GM19324 (cell line): ENCODE measurements around the gene SLC48A1.

Source experiments
- ATAC-seq: cut with Tn5 transposase; IDR thresholded peaks from one replicate; pipeline ENCODE4 v1.9.1; 2021; ENCODE audit warnings: mild to moderate bottlenecking, moderate library complexity; ENCODE audit not compliant: unreplicated experiment, low FRiP score

Gene SLC48A1

DNA sequence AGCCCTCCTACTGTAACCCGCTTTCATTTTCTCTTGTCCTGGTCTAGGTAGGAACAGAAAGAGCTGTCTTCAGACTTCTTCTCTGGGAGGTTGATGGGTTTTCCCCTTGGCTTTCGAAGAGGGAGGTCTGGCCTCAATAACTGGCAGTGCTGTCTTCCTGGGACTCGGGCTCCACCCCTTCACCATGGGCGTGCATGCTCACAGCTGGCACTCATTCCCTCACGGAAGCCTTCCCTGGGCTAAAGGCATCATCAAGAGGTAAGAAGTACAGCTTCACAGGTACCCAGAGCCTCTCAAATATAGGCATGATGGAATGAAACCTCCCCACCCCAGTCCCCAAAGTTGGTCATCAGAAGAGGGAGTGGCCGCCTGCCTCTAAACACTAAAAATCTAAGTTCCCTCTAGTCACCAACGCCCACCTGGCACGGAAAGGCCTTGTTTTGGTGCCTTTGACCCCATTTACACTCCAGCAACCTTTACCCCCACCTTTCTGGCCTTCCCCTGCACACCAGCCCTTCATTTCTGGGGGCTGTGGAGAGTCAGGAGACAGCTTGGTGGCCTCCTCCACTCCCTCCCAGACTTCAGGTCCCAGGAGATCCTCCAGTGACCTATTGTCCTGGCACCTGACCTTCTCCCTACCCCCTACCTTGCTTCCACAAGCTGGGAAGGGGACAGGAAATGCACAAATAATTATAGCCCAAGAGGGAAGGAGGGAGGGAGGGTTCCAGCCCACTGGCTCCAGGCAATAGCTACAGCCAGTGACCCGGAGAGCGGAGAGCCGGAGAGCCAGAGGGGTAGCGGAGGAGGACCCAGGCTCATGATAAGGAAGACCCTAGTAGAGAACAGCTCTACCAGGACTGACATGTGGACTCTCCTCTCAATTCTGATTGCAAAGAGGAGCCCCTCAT is 17.1 kb upstream of the SLC48A1 start:
- ATAC-seq, result peak; percentile 52

GRCh38 chr12:47757364-47757839 is 15.6 kb upstream of the SLC48A1 start:
- ATAC-seq, result no peak

DNA sequence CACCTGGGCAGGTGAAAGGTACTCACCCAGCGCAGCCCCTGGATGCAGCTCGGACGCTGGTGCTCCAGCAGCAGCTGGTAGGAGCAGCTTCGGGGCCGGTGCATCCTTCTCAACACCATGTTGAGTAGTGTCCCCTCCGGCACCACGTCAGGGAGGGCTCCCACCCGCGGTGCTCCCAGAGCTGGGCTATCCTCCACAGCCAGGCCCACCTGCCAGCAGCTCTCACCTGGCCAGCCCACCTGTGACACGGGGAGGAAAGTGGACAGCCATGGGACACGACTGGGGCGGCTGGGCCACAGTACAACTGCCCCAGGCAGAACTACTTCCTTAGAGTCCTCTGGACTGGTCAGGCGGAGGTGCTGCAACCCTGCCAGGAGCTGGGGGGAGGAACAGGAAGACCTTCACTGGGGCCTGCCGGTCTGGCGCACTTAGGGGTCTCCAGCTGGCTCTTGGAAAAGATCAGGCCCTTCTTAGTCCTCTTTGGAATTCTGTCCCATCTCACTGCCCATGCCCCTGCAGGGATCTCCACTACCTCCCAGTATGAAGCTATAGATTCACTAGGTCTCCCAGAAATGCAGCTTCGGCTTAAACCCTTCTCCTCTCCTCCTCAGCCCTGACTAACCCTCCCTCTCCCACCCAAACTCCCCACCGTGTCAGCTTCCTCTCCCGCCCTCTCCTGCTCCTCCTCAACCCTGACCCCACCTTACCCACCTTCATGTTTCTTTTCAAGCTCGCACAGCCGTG is 15.0 kb upstream of the SLC48A1 start:
- no peak for ATAC-seq

DNA sequence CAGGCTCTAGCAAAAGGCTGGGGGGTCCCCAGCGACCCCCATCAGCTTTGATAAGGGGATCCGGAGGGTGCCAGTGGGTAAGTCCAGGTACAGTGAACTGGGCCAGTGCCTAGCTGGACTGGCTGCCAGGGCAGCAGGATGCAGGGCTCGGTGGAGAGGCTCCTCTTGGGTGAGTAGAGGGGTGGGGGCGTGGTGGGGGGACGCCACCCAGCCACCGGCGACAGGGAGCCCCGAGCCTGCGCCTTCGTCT is 14.5 kb upstream of the SLC48A1 start:
- ATAC-seq, result no peak

- peak; percentile 42 for ATAC-seq
These were observed 14.0 kb upstream of the SLC48A1 start, which contains the start of gene RAPGEF3 for GRCh38 chr12:47758834-47759690. Gene RAPGEF3, minus strand, starts transcription at chr12:47758880. Its CDS starts 324 bp downstream, at chr12:47758556.

DNA sequence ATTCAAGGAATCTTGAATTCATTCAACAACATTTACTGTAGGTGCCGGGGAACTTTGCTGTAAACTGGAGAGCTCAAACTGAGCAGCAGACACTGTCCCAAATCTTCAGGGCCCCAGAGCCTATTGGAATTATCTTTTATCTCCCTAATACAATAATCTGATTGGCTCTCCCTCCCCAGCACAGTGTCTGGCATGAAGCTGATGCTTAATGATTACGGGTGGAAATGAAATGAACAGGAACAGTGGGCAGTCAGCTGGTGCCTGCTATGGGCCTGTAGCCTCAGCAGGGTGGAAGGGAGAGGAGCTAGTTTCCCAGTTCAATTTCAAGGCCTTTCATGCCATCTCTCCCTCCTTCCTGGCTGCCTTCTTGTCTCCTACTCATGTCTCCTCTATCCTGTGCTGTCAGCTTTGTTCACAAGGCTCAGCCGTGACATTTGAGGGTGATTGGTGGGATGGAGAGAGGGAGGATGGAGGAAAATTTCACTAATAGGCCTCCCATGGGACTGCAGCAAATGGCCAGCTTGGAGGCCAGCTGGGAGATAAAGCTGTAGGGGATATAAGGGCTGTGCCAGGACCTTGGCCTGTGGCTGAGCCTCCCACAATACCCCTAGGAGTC is 10.1 kb upstream of the SLC48A1 start:
- no peak for ATAC-seq

GRCh38 chr12:47763481-47764346 is 9.3 kb upstream of the SLC48A1 start:
- no peak for ATAC-seq

DNA sequence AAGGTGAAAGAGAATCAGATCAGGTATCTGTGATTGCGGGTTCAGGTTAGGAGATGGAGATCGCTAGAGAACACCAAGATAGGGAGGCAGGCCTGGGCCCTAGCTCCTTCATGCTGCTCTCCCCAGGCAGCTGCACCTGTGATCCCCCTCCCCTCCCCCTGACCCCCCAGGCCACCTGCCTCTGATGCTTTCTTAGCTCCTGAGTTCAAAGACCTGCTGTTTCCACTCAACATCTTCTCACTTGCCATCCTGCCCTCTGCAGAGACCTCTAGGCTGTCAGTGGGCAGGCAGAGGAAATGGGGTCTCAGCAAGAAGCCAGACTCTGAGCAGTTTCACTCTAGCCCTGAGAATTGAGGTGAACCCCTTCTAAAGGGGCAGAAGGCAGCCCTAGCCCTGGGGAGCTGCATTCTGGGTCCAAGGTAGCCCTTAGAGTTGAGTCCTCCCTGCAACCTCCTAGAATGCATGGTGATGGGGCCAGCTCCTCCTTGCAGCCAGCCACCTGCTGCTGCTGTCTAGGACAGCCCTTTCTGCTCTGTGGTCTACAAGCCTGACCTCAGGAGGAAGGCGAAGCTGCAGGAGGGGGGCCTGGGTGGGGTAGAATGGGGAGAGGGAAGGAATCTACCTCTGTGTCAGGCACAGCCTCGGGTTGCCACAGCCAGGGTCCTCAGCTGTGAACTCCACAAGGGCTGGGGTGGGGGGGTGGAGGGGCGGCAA is 6.4 kb upstream of the SLC48A1 start:
- no peak for ATAC-seq

GRCh38 chr12:47767216-47767724 is 5.8 kb upstream of the SLC48A1 start:
- ATAC-seq, result no peak

GRCh38 chr12:47768323-47768811 is 4.7 kb upstream of the SLC48A1 start:
- ATAC-seq, result no peak

- ATAC-seq, result no peak
These were observed 3.6 kb upstream of the SLC48A1 start for GRCh38 chr12:47769234-47770085.

DNA sequence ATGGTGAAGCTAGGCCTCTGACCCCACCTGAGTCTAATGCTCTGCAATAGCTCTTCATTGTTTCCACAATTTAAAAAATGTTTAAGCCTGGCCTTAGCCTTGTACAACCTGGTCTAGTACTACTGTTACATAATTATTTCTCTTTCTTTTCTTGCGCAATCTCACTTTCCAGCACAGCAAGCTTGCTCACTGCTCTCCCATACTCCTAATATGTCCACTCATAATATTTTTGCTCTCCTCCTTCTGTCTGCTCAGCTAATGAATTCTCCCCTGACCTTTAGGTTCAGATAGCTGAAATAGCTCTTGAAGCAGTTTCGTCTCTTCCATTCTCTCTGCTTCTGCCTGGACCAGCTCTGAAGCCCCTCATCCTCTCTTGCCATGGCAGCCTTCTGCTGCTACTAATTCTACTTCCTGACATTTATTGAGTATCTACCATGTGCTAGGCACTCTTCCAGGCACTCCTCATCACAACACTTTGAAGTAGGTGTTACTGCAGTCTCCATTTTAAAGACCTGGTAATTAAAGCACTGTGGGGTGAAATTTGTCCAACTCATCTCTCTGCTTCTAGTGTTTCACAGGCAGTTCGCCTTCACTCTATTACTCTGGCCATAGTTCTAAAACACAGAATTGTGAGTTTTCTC is 2.8 kb upstream of the SLC48A1 start:
- no peak for ATAC-seq

- no peak for ATAC-seq
These were observed 1.7 kb upstream of the SLC48A1 start for GRCh38 chr12:47771304-47771703.

DNA sequence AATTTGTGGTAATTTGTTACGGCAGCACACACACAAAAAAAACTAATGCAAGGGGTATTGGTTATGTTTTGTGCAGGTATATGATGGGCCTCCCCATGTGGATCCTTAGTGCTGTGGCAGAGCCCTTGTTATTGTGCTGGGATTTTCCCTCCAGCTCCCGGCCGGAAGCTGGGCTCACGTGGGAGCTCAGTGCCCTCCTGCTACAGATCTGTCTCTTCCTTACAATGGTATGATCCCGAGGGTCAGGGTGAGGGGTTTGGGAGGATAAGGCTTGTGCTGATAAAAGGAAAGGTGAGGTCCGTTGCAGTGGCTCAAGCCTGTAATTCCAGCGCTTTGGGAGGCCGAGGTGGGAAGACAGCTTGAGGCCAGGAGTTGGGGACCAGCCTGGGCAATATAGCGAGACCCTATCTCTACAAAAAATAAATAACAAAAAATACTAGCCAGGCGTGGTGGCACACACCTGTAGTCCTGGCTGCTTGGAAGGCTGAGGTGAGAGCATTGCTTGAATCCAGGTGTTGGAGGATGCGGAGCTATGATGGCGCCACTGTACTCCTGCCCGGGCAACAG is 861 bp upstream of the SLC48A1 start:
- no peak for ATAC-seq

DNA sequence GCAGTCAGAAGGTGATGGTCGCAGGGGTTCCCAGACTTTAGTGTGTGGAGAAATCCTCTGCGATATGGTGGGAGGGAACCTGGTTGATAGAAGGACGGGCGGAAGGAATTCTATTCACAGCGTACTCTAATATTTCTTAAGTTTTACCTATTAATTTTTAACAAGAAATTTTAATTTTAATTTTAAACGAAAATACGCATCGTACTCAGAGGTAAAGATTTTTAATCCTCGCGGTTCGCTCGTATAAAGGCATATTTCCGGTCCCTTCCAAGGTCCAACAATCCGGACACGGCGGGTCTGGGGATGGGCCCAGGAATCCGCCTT is 338 bp upstream of the SLC48A1 start:
- no peak for ATAC-seq

- no peak for ATAC-seq
These were observed 981 bp downstream of the SLC48A1 start for GRCh38 chr12:47773858-47774580.
